ENCODE measurements around the gene FOXA2. TPM values are rescaled to one million over a fixed set of nuclear protein-coding genes. Genes with fewer than 3 reads are reported as not detected.

Gene FOXA2
- total and polyA plus RNA-seq, 2 of the 13 experiments (the other 11 are each of a cell fraction or from before 2014, with no cell fraction given): 8.8 to 12.2 TPM

- peak; percentile 92; the same call in 1 of the 2 replicates for TF ChIP-seq DR1 (CRISPR knock-in tag; IDR thresholded peaks at IDR 0.05)
- TF ChIP-seq ISL2 (CRISPR knock-in tag; IDR thresholded peaks at IDR 0.05): peak; percentile 82
- peak; percentile 33; the same call in 1 of the 2 replicates for TF ChIP-seq RXRB (CRISPR knock-in tag; IDR thresholded peaks at IDR 0.05; ENCODE audit: borderline replicate concordance)
- no peak for TF ChIP-seq NRL (CRISPR knock-in tag; IDR thresholded peaks at IDR 0.05; ENCODE audit: borderline replicate concordance)
- TF ChIP-seq FOXA1 (IDR thresholded peaks at IDR 0.05): no peak; the same call in 1 of the 2 replicates
- 0 out of 2 replicates have a peak, but pooled peaks have one; percentile 72 for TF ChIP-seq FOXA1 (CRISPR knock-in tag; IDR thresholded peaks at IDR 0.05)
- TF ChIP-seq, protein P1, sequence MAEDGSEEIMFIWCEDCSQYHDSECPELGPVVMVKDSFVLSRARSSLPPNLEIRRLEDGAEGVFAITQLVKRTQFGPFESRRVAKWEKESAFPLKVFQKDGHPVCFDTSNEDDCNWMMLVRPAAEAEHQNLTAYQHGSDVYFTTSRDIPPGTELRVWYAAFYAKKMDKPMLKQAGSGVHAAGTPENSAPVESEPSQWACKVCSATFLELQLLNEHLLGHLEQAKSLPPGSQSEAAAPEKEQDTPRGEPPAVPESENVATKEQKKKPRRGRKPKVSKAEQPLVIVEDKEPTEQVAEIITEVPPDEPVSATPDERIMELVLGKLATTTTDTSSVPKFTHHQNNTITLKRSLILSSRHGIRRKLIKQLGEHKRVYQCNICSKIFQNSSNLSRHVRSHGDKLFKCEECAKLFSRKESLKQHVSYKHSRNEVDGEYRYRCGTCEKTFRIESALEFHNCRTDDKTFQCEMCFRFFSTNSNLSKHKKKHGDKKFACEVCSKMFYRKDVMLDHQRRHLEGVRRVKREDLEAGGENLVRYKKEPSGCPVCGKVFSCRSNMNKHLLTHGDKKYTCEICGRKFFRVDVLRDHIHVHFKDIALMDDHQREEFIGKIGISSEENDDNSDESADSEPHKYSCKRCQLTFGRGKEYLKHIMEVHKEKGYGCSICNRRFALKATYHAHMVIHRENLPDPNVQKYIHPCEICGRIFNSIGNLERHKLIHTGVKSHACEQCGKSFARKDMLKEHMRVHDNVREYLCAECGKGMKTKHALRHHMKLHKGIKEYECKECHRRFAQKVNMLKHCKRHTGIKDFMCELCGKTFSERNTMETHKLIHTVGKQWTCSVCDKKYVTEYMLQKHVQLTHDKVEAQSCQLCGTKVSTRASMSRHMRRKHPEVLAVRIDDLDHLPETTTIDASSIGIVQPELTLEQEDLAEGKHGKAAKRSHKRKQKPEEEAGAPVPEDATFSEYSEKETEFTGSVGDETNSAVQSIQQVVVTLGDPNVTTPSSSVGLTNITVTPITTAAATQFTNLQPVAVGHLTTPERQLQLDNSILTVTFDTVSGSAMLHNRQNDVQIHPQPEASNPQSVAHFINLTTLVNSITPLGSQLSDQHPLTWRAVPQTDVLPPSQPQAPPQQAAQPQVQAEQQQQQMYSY (CRISPR knock-in tag; IDR thresholded peaks at IDR 0.05): peak; percentile 62; the same call in 1 of the 2 replicates
- no peak; the same call in 1 of the 2 replicates for TF ChIP-seq ZNF367 (CRISPR knock-in tag; IDR thresholded peaks at IDR 0.05; ENCODE audit: borderline replicate concordance)
- TF ChIP-seq ZMYM4 (CRISPR knock-in tag; IDR thresholded peaks at IDR 0.05): peak; percentile 70
- TF ChIP-seq FIP1L1 (IDR thresholded peaks at IDR 0.05; ENCODE audit: borderline replicate concordance, insufficient read depth, low read depth, low read length): 0 out of 2 replicates have a peak, but pooled peaks have one; percentile 52
- no peak; the same call in 1 of the 2 replicates for TF ChIP-seq ZNF235 (CRISPR knock-in tag; IDR thresholded peaks at IDR 0.05; ENCODE audit: borderline replicate concordance)
- TF ChIP-seq TCF7 (IDR thresholded peaks at IDR 0.05; ENCODE audit: low read depth): peak; percentile 30
- TF ChIP-seq UBTF (CRISPR knock-in tag; IDR thresholded peaks at IDR 0.05): peak; percentile 78; the same call in 1 of the 2 replicates
- TF ChIP-seq ZNF782 (CRISPR knock-in tag; IDR thresholded peaks at IDR 0.05; ENCODE audit: borderline replicate concordance): no peak; the same call in 1 of the 2 replicates
- TF ChIP-seq, protein P2, sequence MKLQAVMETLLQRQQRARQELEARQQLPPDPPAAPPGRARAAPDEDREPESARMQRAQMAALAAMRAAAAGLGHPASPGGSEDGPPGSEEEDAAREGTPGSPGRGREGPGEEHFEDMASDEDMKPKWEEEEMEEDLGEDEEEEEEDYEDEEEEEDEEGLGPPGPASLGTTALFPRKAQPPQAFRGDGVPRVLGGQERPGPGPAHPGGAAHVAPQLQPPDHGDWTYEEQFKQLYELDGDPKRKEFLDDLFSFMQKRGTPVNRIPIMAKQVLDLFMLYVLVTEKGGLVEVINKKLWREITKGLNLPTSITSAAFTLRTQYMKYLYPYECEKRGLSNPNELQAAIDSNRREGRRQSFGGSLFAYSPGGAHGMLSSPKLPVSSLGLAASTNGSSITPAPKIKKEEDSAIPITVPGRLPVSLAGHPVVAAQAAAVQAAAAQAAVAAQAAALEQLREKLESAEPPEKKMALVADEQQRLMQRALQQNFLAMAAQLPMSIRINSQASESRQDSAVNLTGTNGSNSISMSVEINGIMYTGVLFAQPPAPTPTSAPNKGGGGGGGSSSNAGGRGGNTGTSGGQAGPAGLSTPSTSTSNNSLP (IDR thresholded peaks at IDR 0.05; ENCODE audit: low read depth, low read length): peak; percentile 97; the same call in 1 of the 2 replicates
- TF ChIP-seq ZNF180 (CRISPR knock-in tag; IDR thresholded peaks at IDR 0.05; ENCODE audit: borderline replicate concordance, low read depth): peak; percentile 84; the same call in 1 of the 2 replicates
- no peak for TF ChIP-seq ZFP37 (CRISPR knock-in tag; IDR thresholded peaks at IDR 0.05; ENCODE audit: borderline replicate concordance)
- no peak for TF ChIP-seq SMAD1 (CRISPR knock-in tag; IDR thresholded peaks at IDR 0.05; ENCODE audit: borderline replicate concordance, low read depth)
- no peak for TF ChIP-seq ZNF44 (CRISPR knock-in tag; IDR thresholded peaks at IDR 0.05)
These were observed 5.9 kb downstream of the FOXA2 start (continued) for GRCh38 chr20:22578221-22579118.
